Measurements from ENCODE around the gene FAM221B. TPM values are rescaled to one million over a fixed set of nuclear protein-coding genes. Genes with fewer than 3 reads are reported as not detected.

Gene FAM221B
- total RNA-seq (2022; extraction: Qiagen RNA extraction; ENCODE audit: low read depth): not detected in 5 replicates

GRCh38 chr9:35828716-35829083 lies at the start of gene FAM221B:
FAM221B (minus strand) TSS chr9:35828732; CDS start chr9:35826161, 2,571 bp downstream.

GRCh38 chr9:35870351-35870923 lies 41.9 kb upstream of the FAM221B start, which contains the start of gene OR13J1:
OR13J1 (minus strand) TSS chr9:35870401; CDS start chr9:35870401, 0 bp downstream.

GRCh38 chr9:35829084-35829763 lies 692 bp upstream of the FAM221B start, which contains the start of gene TMEM8B:
TMEM8B (plus strand) TSS chr9:35829228; CDS start chr9:35829448, 220 bp downstream.

GRCh38 chr9:35814841-35815543 lies 13.5 kb downstream of the FAM221B start, which contains the start of gene HINT2:
HINT2 (minus strand) TSS chr9:35815042; CDS start chr9:35814979, 63 bp downstream.

GRCh38 chr9:35812025-35812602 lies 16.4 kb downstream of the FAM221B start, which contains the start of gene SPAG8:
SPAG8 (minus strand) TSS chr9:35812262; CDS start chr9:35812147, 115 bp downstream.

GRCh38 chr9:35791297-35791921 lies 37.1 kb downstream of the FAM221B start, which contains the start of gene NPR2:
NPR2 (plus strand) TSS chr9:35791591; CDS start chr9:35792409, 818 bp downstream.

Other genes with a start within 250 kb of the FAM221B start
- 20.0 to 25.9 TPM (median 24.6 TPM) in 5 replicates for gene TESK1, start 223.5 kb downstream of the FAM221B start, total RNA-seq (2022; extraction: Qiagen RNA extraction; ENCODE audit: low read depth)
- gene CD72, start 210.3 kb downstream of the FAM221B start, total RNA-seq (2022; extraction: Qiagen RNA extraction; ENCODE audit: low read depth): 0.08 to 0.35 TPM (median 0.13 TPM) in 3 of 5 replicates, not detected in the others
- not detected in 5 replicates for gene SIT1, start 177.8 kb downstream of the FAM221B start, total RNA-seq (2022; extraction: Qiagen RNA extraction; ENCODE audit: low read depth)
- 3.1 to 22.0 TPM (median 11.8 TPM) in 4 of 5 replicates, not detected in the other for gene RMRP, start 170.7 kb downstream of the FAM221B start, total RNA-seq (2022; extraction: Qiagen RNA extraction; ENCODE audit: low read depth)
- gene CCDC107, start 170.4 kb downstream of the FAM221B start, total RNA-seq (2022; extraction: Qiagen RNA extraction; ENCODE audit: low read depth): 20.4 to 24.8 TPM (median 24.4 TPM) in 5 replicates
- 12.3 to 19.6 TPM (median 18.5 TPM) in 5 replicates for gene ARHGEF39, start 163.5 kb downstream of the FAM221B start, total RNA-seq (2022; extraction: Qiagen RNA extraction; ENCODE audit: low read depth)
- 3.0 to 9.1 TPM (median 5.3 TPM) in 5 replicates for gene CA9, start 154.8 kb downstream of the FAM221B start, total RNA-seq (2022; extraction: Qiagen RNA extraction; ENCODE audit: low read depth)
- 578 to 668 TPM (median 633 TPM) in 5 replicates for gene TPM2, start 138.8 kb downstream of the FAM221B start, total RNA-seq (2022; extraction: Qiagen RNA extraction; ENCODE audit: low read depth)
- gene TLN1, start 96.5 kb downstream of the FAM221B start, total RNA-seq (2022; extraction: Qiagen RNA extraction; ENCODE audit: low read depth): 114 to 130 TPM (median 122 TPM) in 5 replicates
- gene CREB3, start 96.1 kb downstream of the FAM221B start, total RNA-seq (2022; extraction: Qiagen RNA extraction; ENCODE audit: low read depth): 58.5 to 66.0 TPM (median 58.9 TPM) in 5 replicates
- 31.7 to 33.3 TPM (median 32.8 TPM) in 5 replicates for gene GBA2, start 79.5 kb downstream of the FAM221B start, total RNA-seq (2022; extraction: Qiagen RNA extraction; ENCODE audit: low read depth)
- 13.0 to 17.0 TPM (median 16.0 TPM) in 5 replicates for gene RGP1, start 79.4 kb downstream of the FAM221B start, total RNA-seq (2022; extraction: Qiagen RNA extraction; ENCODE audit: low read depth)
- 0.25 to 0.63 TPM in 2 of 5 replicates, not detected in the others for gene MSMP, start 74.5 kb downstream of the FAM221B start, total RNA-seq (2022; extraction: Qiagen RNA extraction; ENCODE audit: low read depth)
- 3.5 to 6.7 TPM (median 6.4 TPM) in 5 replicates for gene NPR2, start 37.1 kb downstream of the FAM221B start, total RNA-seq (2022; extraction: Qiagen RNA extraction; ENCODE audit: low read depth)
- 0.22 to 0.53 TPM (median 0.27 TPM) in 5 replicates for gene SPAG8, start 16.5 kb downstream of the FAM221B start, total RNA-seq (2022; extraction: Qiagen RNA extraction; ENCODE audit: low read depth)
- gene HINT2, start 13.7 kb downstream of the FAM221B start, total RNA-seq (2022; extraction: Qiagen RNA extraction; ENCODE audit: low read depth): 60.1 to 101 TPM (median 97.5 TPM) in 5 replicates
- 2.4 to 3.3 TPM (median 2.8 TPM) in 5 replicates for gene TMEM8B, start 496 bp upstream of the FAM221B start, total RNA-seq (2022; extraction: Qiagen RNA extraction; ENCODE audit: low read depth)
- not detected in 5 replicates for gene OR13J1, start 41.7 kb upstream of the FAM221B start, total RNA-seq (2022; extraction: Qiagen RNA extraction; ENCODE audit: low read depth)
- 0.11 to 0.14 TPM in 2 of 5 replicates, not detected in the others for gene HRCT1, start 77.5 kb upstream of the FAM221B start, total RNA-seq (2022; extraction: Qiagen RNA extraction; ENCODE audit: low read depth)
- not detected in 5 replicates for gene SPAAR, start 80.8 kb upstream of the FAM221B start, total RNA-seq (2022; extraction: Qiagen RNA extraction; ENCODE audit: low read depth)
- gene OR2S2, start 129.4 kb upstream of the FAM221B start, total RNA-seq (2022; extraction: Qiagen RNA extraction; ENCODE audit: low read depth): not detected in 5 replicates
- gene RECK, start 208.2 kb upstream of the FAM221B start, total RNA-seq (2022; extraction: Qiagen RNA extraction; ENCODE audit: low read depth): 4.5 to 5.9 TPM (median 5.7 TPM) in 5 replicates